Measurements from ENCODE around the gene SCNN1A. TPM values are rescaled to one million over a fixed set of nuclear protein-coding genes. Genes with fewer than 3 reads are reported as not detected.

The SCNN1A gene
- total RNA-seq, 1 donor from 2014 or later: 20.3 TPM

GRCh38 chr12:6360578-6361490 lies 14.5 kb downstream of the SCNN1A start:
- TF ChIP-seq, protein P1, sequence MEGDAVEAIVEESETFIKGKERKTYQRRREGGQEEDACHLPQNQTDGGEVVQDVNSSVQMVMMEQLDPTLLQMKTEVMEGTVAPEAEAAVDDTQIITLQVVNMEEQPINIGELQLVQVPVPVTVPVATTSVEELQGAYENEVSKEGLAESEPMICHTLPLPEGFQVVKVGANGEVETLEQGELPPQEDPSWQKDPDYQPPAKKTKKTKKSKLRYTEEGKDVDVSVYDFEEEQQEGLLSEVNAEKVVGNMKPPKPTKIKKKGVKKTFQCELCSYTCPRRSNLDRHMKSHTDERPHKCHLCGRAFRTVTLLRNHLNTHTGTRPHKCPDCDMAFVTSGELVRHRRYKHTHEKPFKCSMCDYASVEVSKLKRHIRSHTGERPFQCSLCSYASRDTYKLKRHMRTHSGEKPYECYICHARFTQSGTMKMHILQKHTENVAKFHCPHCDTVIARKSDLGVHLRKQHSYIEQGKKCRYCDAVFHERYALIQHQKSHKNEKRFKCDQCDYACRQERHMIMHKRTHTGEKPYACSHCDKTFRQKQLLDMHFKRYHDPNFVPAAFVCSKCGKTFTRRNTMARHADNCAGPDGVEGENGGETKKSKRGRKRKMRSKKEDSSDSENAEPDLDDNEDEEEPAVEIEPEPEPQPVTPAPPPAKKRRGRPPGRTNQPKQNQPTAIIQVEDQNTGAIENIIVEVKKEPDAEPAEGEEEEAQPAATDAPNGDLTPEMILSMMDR (IDR thresholded peaks at IDR 0.05; ENCODE audit: unreplicated experiment): no peak
- no peaks in the 10 kb centered on the region for H3K36me3 Mint-ChIP-seq
- DNase-seq (ENCODE audit: low spot score in 2 of 2, unreplicated experiment in 2 of 2): no peak
- H3K4me3 Mint-ChIP-seq: no peak overlapping the region
- H3K9me3 Mint-ChIP-seq: no peaks in the 10 kb centered on the region
- H3K4me1 Mint-ChIP-seq: peaks cover 7% of the 10 kb centered on the region
- no peaks in the 10 kb centered on the region for H3K27me3 Mint-ChIP-seq (ENCODE audit: low read depth)
- H3K27ac Mint-ChIP-seq: no peak overlapping the region

DNA sequence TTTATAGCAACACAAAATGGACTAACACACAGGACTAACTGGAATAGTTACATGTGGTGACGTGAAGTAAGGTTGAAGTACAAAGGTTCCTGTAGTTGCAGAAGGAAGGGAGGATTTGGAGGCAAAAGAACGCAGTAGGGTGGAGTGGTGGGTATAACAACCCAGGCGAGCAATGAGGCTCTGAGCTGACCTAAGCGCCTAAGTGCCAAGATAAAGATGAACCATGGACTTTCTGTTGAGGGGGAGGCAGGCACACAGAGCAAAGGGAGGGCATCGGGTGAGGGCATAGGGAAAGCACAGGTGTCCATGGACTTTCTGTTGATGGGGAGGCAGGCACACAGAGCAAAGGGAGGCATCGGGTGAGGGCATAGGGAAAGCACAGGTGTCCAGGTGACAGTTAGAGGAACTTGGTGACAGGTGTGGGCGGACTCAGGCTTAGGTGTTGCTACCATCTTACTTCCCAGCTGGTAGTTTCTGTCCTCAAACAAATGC lies 15.2 kb downstream of the SCNN1A start:
- H3K27ac Mint-ChIP-seq: no peak overlapping the region

GRCh38 chr12:6358881-6359280 lies 16.5 kb downstream of the SCNN1A start:
- Mint-ChIP-seq H3K27me3 (ENCODE audit: low read depth) (no peaks in the 10 kb centered on the region), H3K36me3 (no peaks in the 10 kb centered on the region), H3K9me3 (no peaks in the 10 kb centered on the region), H3K4me1 (peaks cover 3% of the 10 kb centered on the region), H3K27ac (no peak overlapping the region), H3K4me3 (no peak overlapping the region)
- DNase-seq (ENCODE audit: low spot score in 2 of 2, unreplicated experiment in 2 of 2): no peak
- TF ChIP-seq, protein P1 (IDR thresholded peaks at IDR 0.05; ENCODE audit: unreplicated experiment): no peak

More for the DNA sequence above, 15.2 kb downstream of the SCNN1A start:
- Mint-ChIP-seq H3K36me3 (no peaks in the 10 kb centered on the region), H3K27me3 (ENCODE audit: low read depth) (no peaks in the 10 kb centered on the region), H3K4me1 (peaks cover 7% of the 10 kb centered on the region), H3K9me3 (no peaks in the 10 kb centered on the region), H3K4me3 (no peak overlapping the region)
- no peak for DNase-seq (ENCODE audit: low spot score in 2 of 2, unreplicated experiment in 2 of 2)
- TF ChIP-seq, protein P1 (IDR thresholded peaks at IDR 0.05; ENCODE audit: unreplicated experiment): no peak

DNA sequence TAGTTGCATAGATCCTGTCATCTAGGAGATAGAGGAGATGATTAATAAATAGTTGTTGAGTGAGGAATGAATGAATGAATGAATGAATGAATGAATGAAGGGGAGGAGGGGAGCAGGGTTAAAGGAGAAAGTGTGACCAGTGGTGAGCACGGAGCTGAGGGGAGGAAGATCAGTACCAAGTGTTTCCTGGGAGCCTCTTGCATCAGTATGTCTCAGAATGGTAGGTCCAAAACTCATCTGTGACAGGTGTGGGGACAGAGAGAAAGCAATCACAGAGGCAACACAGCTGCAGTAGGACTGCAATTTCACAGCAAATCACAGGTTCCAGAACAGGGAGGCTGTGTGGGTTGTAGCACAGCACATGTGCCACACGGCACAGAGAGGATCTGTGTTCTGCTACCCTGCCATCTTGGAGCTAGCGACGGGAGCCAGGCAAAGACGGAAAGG lies 19.0 kb downstream of the SCNN1A start:
- no peaks in the 10 kb centered on the region for H3K9me3 Mint-ChIP-seq
- H3K4me3 Mint-ChIP-seq: no peak overlapping the region

DNA sequence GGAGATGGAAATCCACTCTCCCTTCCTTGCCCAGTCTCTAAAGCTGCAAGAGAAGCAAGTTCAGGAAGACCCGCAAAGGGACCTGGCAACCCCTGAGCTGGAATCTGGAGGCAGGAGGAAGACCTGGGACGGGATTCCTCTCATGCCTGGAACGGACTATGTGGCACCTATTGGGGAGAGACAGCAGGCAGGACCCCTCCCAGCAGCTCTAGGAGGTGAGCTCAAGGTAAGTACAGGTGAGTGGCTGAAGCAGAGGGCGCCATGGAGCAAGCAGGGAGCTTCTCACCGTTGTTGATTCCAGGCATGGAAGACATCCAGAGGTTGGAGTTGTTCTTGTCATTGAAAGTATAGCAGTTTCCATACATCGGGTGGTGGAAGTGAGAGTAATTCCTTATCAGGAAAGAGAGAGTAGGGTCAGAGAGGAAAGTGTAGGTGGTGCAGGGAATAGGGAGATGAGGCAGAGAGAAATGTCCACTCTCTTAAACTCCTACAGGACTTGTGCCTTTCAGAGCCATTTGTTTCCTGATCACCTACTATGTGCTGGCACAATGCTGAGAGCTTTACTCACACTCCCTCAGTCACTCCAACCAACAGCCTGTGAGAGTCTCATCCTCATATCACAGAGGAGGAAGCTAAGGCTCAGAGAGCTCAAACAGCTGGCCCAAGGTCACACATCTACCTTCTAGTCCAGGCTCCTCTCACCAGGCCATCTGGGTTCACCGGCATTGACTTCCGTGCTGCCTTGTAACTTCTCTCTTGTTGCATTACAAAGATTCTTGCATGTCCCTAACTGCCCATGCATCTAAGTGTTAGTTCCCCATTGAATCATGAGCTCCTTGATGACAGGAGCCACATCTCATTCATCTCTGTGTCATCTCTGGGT lies 19.6 kb downstream of the SCNN1A start:
- H3K4me1 Mint-ChIP-seq: no peaks in the 10 kb centered on the region
- TF ChIP-seq, protein P1 (IDR thresholded peaks at IDR 0.05; ENCODE audit: unreplicated experiment): no peak
- no peak overlapping the region for H3K27ac Mint-ChIP-seq
- H3K27me3 Mint-ChIP-seq (ENCODE audit: low read depth): no peaks in the 10 kb centered on the region
- H3K36me3 Mint-ChIP-seq: no peaks in the 10 kb centered on the region
- H3K4me3 Mint-ChIP-seq: no peak overlapping the region
- no peaks in the 10 kb centered on the region for H3K9me3 Mint-ChIP-seq
- DNase-seq (ENCODE audit: low spot score in 2 of 2, unreplicated experiment in 2 of 2): no peak

More for the DNA sequence above, 19.0 kb downstream of the SCNN1A start:
- TF ChIP-seq, protein P1 (IDR thresholded peaks at IDR 0.05; ENCODE audit: unreplicated experiment): no peak
- DNase-seq (ENCODE audit: low spot score in 2 of 2, unreplicated experiment in 2 of 2): no peak
- no peaks in the 10 kb centered on the region for H3K36me3 Mint-ChIP-seq
- no peaks in the 10 kb centered on the region for H3K27me3 Mint-ChIP-seq (ENCODE audit: low read depth)
- H3K4me1 Mint-ChIP-seq: no peaks in the 10 kb centered on the region
- H3K27ac Mint-ChIP-seq: no peak overlapping the region

Data from mesothelial cell of epicardium (in vitro differentiated cells).